H9 (cell line): ENCODE results near the gene TRPV5. TPM values are rescaled to one million over a fixed set of nuclear protein-coding genes. Genes with fewer than 3 reads are reported as not detected.

Experiments used
- DNase-seq: peaks from one replicate; pipeline ENCODE4 v3.0.0-alpha.2; 2017
- H2AFZ ChIP-seq: one replicate; pipeline ENCODE4 v1.6.1; 2013; ENCODE audit warnings: mild to moderate bottlenecking, low read length, control low read depth, moderate library complexity
- H2AK5ac ChIP-seq: 2 replicates; pipeline ENCODE4 v1.6.1; 2013; ENCODE audit warnings: low read length, control low read depth, mixed read lengths; ENCODE audit not compliant: insufficient read length
- H2BK120ac ChIP-seq: one replicate; pipeline ENCODE4 v1.6.1; 2013; ENCODE audit warnings: low read depth, mild to moderate bottlenecking, low read length, control low read depth, inconsistent platforms; ENCODE audit not compliant: poor library complexity, severe bottlenecking
- H2BK12ac ChIP-seq: 2 replicates; pipeline ENCODE4 v1.6.1; 2013; ENCODE audit warnings: low read length, control low read depth, mixed read lengths, low read depth; ENCODE audit not compliant: insufficient read length
- H2BK15ac ChIP-seq: 2 replicates; pipeline ENCODE4 v1.6.1; 2013; ENCODE audit warnings: low read depth, low read length, control low read depth
- H2BK20ac ChIP-seq: one replicate; pipeline ENCODE4 v1.6.1; 2013; ENCODE audit warnings: low read depth, mild to moderate bottlenecking, low read length, control low read depth, inconsistent platforms; ENCODE audit not compliant: poor library complexity, severe bottlenecking
- H2BK5ac ChIP-seq: 2 replicates; pipeline ENCODE4 v1.6.1; 2013; ENCODE audit warnings: low read length, control low read depth, mixed read lengths; ENCODE audit not compliant: insufficient read length
- H3K14ac ChIP-seq: 2 replicates; pipeline ENCODE4 v1.6.1; 2013; ENCODE audit warnings: low read length, control low read depth; ENCODE audit not compliant: insufficient read depth
- H3K18ac ChIP-seq: 2 replicates; pipeline ENCODE4 v1.6.1; 2013; ENCODE audit warnings: low read depth, mild to moderate bottlenecking, mixed read lengths, low read length, control low read depth; ENCODE audit not compliant: insufficient read length
- H3K23ac ChIP-seq: 2 replicates; pipeline ENCODE4 v1.6.1; 2013; ENCODE audit warnings: low read length, control low read depth, mixed read lengths, low read depth; ENCODE audit not compliant: insufficient read length
- H3K23me2 ChIP-seq: 2 replicates; pipeline ENCODE4 v1.6.1; 2013; ENCODE audit warnings: low read depth, mild to moderate bottlenecking, mixed read lengths, low read length, control low read depth; ENCODE audit not compliant: insufficient read length, poor library complexity, severe bottlenecking
- H3K27ac ChIP-seq: 2 replicates; pipeline ENCODE4 v1.5.1; 2013; ENCODE audit warnings: low read length, control low read depth, mixed read lengths, low read depth; ENCODE audit not compliant: insufficient read length
- H3K27me3 ChIP-seq: 2 replicates; pipeline ENCODE4 v1.6.1; 2013; ENCODE audit warnings: low read length, control low read depth, inconsistent platforms; ENCODE audit not compliant: insufficient read depth
- H3K4ac ChIP-seq: 2 replicates; pipeline ENCODE4 v1.6.1; 2013; ENCODE audit warnings: low read depth, mild to moderate bottlenecking, control low read depth, inconsistent platforms, low read length, moderate library complexity
- H3K4me1 ChIP-seq: 2 replicates; pipeline ENCODE4 v1.6.1; 2013; ENCODE audit warnings: low read length, control low read depth, inconsistent platforms; ENCODE audit not compliant: insufficient read depth
- H3K4me2 ChIP-seq: 2 replicates; pipeline ENCODE4 v1.6.1; 2013; ENCODE audit warnings: low read length, control low read depth, mixed read lengths; ENCODE audit not compliant: insufficient read length, insufficient read depth
- H3K56ac ChIP-seq: 2 replicates; pipeline ENCODE4 v1.6.1; 2013; ENCODE audit warnings: low read depth, mild to moderate bottlenecking, mixed read lengths, low read length, control low read depth; ENCODE audit not compliant: insufficient read length
- H3K79me1 ChIP-seq: 2 replicates; pipeline ENCODE4 v1.6.1; 2013; ENCODE audit warnings: low read depth, mild to moderate bottlenecking, moderate library complexity, low read length, control low read depth, inconsistent platforms; ENCODE audit not compliant: insufficient read depth, poor library complexity, severe bottlenecking
- H3K79me2 ChIP-seq: 2 replicates; pipeline ENCODE4 v1.6.1; 2013; ENCODE audit warnings: low read length, control low read depth, inconsistent platforms; ENCODE audit not compliant: insufficient read depth
- H3K9ac ChIP-seq: 2 replicates; pipeline ENCODE4 v1.6.1; 2013; ENCODE audit warnings: low read length, control low read depth, mixed read lengths; ENCODE audit not compliant: insufficient read length; ENCODE audit errors: extremely low read depth
- H3K9me3 ChIP-seq: one replicate; pipeline ENCODE4 v1.6.1; 2013; ENCODE audit warnings: low read depth, low read length, inconsistent platforms; ENCODE audit not compliant: control insufficient read depth
- H3T11ph ChIP-seq: one replicate; pipeline ENCODE4 v1.6.1; 2013; ENCODE audit warnings: mild to moderate bottlenecking, low read length, control low read depth, inconsistent platforms
- H4K20me1 ChIP-seq: one replicate; pipeline ENCODE4 v1.6.1; 2013; ENCODE audit not compliant: control insufficient read depth, insufficient read length, insufficient read depth
- H4K5ac ChIP-seq: 2 replicates; pipeline ENCODE4 v1.6.1; 2013; ENCODE audit warnings: low read depth, mild to moderate bottlenecking, mixed read lengths, low read length, control low read depth; ENCODE audit not compliant: insufficient read length
- H4K8ac ChIP-seq: replicated peaks from 2 replicates; pipeline ENCODE4 v1.6.1; 2013; ENCODE audit warnings: low read length, control low read depth, mixed read lengths, low read depth; ENCODE audit not compliant: insufficient read length
- H4K91ac ChIP-seq: 2 replicates; pipeline ENCODE4 v1.6.1; 2013; ENCODE audit warnings: low read depth, mild to moderate bottlenecking, moderate library complexity, mixed read lengths, low read length, control low read depth; ENCODE audit not compliant: insufficient read length
- H3K27ac Mint-ChIP-seq, 3 experiments: 2 replicates in 2 of 3; 3 replicates in 1 of 3; pipeline ENCODE4 v1.8.0; 2020 to 2021; ENCODE audit warnings: mixed read lengths in 3 of 3, mild to moderate bottlenecking in 1 of 3, moderate library complexity in 1 of 3
- H3K27me3 Mint-ChIP-seq: 2 replicates; pipeline ENCODE4 v1.8.0; 2021; ENCODE audit warnings: low read depth, mild to moderate bottlenecking, moderate library complexity, mixed read lengths
- H3K36me3 Mint-ChIP-seq, 3 experiments: 2 replicates in 2 of 3; 3 replicates in 1 of 3; pipeline ENCODE4 v1.8.0; 2020 to 2021; ENCODE audit warnings: low read depth in 3 of 3, mixed read lengths in 3 of 3; ENCODE audit not compliant: insufficient read depth in 1 of 3
- H3K4me1 Mint-ChIP-seq, 2 experiments: 2 replicates each; pipeline ENCODE4 v1.8.0; 2020; ENCODE audit warnings: mixed read lengths in 2 of 2
- H3K4me3 Mint-ChIP-seq, 2 experiments: 2 replicates in 1 of 2; 3 replicates in 1 of 2; pipeline ENCODE4 v1.8.0; 2020 to 2021; ENCODE audit warnings: mild to moderate bottlenecking in 2 of 2, mixed read lengths in 2 of 2, moderate library complexity in 1 of 2
- H3K9me3 Mint-ChIP-seq, 2 experiments: 2 replicates in 1 of 2; 3 replicates in 1 of 2; pipeline ENCODE4 v1.8.0; 2020; ENCODE audit warnings: mild to moderate bottlenecking in 2 of 2, mixed read lengths in 2 of 2, moderate library complexity in 1 of 2
- CTCF ChIP-seq: fragments of 200-600 bp; sonication (generic); conservative IDR thresholded peaks from 3 replicates; pipeline ENCODE4 v1.8.0; 2021; ENCODE audit warnings: antibody characterized with exemption, mild to moderate bottlenecking
- WGBS: extraction: QIAGEN DNeasy Blood & Tissue Kit; methylation state at CpG from one replicate; pipeline ENCODE4 v1.1.7; 2013; ENCODE audit warnings: missing lambda C conversion rate, low lambda C conversion rate, mixed read lengths; ENCODE audit not compliant: insufficient read length; ENCODE audit errors: extremely low coverage; 5-methylcytosine and 5-hydroxymethylcytosine counted together
- total RNA-seq: library from RNA; stranded (reverse); gene quantifications from 2 replicates; pipeline ENCODE4 v1.2.1, GENCODE V29; 2021

TRPV5 gene
- total RNA-seq, 1 experiment from 2014 or later: not detected

GRCh38 chr7:142908290-142908689 is 25.3 kb downstream of the TRPV5 start:
- H2BK12ac ChIP-seq: no peak overlapping the region
- no peak overlapping the region for H2BK5ac ChIP-seq
- H3K4me2 ChIP-seq: no peak overlapping the region
- no peak overlapping the region for H2BK20ac ChIP-seq
- H3K23me2 ChIP-seq: no peaks in the 10 kb centered on the region
- H2BK15ac ChIP-seq: no peak overlapping the region
- no peak overlapping the region for H4K8ac ChIP-seq
- DNase-seq: no peak
- H3K4me3 Mint-ChIP-seq: no peak overlapping the region
- H3K36me3 Mint-ChIP-seq: peaks cover 3 to 14% (median 7%) of the 10 kb centered on the region in 3 experiments; a peak in 6 of 7 replicates
- no peaks in the 10 kb centered on the region for H4K20me1 ChIP-seq
- H4K91ac ChIP-seq: no peak overlapping the region
- no peak overlapping the region for H3K27ac Mint-ChIP-seq
- H3K14ac ChIP-seq: no peak overlapping the region
- H3K4ac ChIP-seq: no peak overlapping the region
- peaks cover 20 to 30% of the 10 kb centered on the region in 2 experiments for H3K9me3 Mint-ChIP-seq
- no peak overlapping the region for H3K9ac ChIP-seq
- no peak for TF ChIP-seq CTCF
- H3K4me1 ChIP-seq: no peaks in the 10 kb centered on the region
- H3K27ac ChIP-seq: no peak overlapping the region
- H3K4me1 Mint-ChIP-seq: peaks cover 0 to under 1% of the 10 kb centered on the region in 2 experiments; a peak in 2 of 4 replicates
- H2AK5ac ChIP-seq: no peak overlapping the region
- no peak overlapping the region for H3K23ac ChIP-seq
- peaks cover 11% of the 10 kb centered on the region for H3K9me3 ChIP-seq
- no peak overlapping the region for H3K56ac ChIP-seq
- no peak overlapping the region for H2AFZ ChIP-seq
- no peak overlapping the region for H3T11ph ChIP-seq
- no peaks in the 10 kb centered on the region for H3K79me1 ChIP-seq
- H3K27me3 ChIP-seq: no peaks in the 10 kb centered on the region; the same call in 1 of the 2 replicates
- H3K79me2 ChIP-seq: no peaks in the 10 kb centered on the region
- no peak overlapping the region for H2BK120ac ChIP-seq
- H3K18ac ChIP-seq: no peak overlapping the region
- no CpG with 5 or more reads among the region's 11 CpGs for WGBS
- H4K5ac ChIP-seq: no peak overlapping the region
- H3K27me3 Mint-ChIP-seq: peaks cover 9% of the 10 kb centered on the region
